ENCODE results near the gene SLC10A2.

DNA sequence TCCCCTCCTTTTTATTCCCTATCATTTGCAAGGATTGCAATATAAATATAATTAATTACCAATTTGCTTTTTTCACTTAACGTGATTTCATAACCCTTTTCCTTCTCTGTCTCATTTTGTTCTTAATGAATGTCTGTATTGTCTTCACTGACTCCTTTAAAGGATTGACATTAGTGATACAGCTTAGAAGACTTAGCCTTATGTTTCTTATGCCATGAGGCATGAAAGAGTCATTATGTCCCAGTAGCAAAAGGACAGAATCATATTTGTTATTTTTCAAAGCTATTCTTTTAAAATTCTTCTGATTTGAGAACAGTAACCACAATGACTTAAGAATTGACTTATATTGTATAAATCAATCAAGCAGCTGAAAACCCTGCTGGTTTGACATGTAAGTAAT, 26.2 kb downstream of the SLC10A2 start:
- TF ChIP-seq, protein P1, sequence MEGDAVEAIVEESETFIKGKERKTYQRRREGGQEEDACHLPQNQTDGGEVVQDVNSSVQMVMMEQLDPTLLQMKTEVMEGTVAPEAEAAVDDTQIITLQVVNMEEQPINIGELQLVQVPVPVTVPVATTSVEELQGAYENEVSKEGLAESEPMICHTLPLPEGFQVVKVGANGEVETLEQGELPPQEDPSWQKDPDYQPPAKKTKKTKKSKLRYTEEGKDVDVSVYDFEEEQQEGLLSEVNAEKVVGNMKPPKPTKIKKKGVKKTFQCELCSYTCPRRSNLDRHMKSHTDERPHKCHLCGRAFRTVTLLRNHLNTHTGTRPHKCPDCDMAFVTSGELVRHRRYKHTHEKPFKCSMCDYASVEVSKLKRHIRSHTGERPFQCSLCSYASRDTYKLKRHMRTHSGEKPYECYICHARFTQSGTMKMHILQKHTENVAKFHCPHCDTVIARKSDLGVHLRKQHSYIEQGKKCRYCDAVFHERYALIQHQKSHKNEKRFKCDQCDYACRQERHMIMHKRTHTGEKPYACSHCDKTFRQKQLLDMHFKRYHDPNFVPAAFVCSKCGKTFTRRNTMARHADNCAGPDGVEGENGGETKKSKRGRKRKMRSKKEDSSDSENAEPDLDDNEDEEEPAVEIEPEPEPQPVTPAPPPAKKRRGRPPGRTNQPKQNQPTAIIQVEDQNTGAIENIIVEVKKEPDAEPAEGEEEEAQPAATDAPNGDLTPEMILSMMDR (IDR thresholded peaks at IDR 0.05): no peak
- no peak for TF ChIP-seq POLR2A (IDR thresholded peaks at IDR 0.05)

Measured in body of pancreas (tissue), 4 donors.